Thymus (tissue), 11 donors: Measurements from ENCODE around the gene RAB37. TPM values are rescaled to one million over a fixed set of nuclear protein-coding genes. Genes with fewer than 3 reads are reported as not detected.

Experiments
- DNase-seq, 9 donors: peaks; one replicate each; pipeline ENCODE4 v3.0.0-alpha.2; 2013; ENCODE audit warnings: low spot score in 9 of 9, low read depth in 6 of 9, missing footprints in 1 of 9
- H3K27ac ChIP-seq, 2 donors: one replicate each; pipeline ENCODE4 v1.5.1; 2013; ENCODE audit warnings: control low read depth in 1 of 2, low read depth in 1 of 2, low read length in 1 of 2, mild to moderate bottlenecking in 1 of 2, moderate library complexity in 1 of 2
- H3K27me3 ChIP-seq, 2 donors: one replicate each; pipeline ENCODE4 v1.5.1; 2013; ENCODE audit warnings: low read length in 1 of 2; ENCODE audit not compliant: control insufficient read depth in 2 of 2, insufficient read depth in 1 of 2
- H3K36me3 ChIP-seq, 2 donors: one replicate each; pipeline ENCODE4 v1.5.1; 2013; ENCODE audit warnings: low read length in 1 of 2, mild to moderate bottlenecking in 1 of 2, moderate library complexity in 1 of 2; ENCODE audit not compliant: control insufficient read depth in 2 of 2, insufficient read depth in 2 of 2
- H3K4me1 ChIP-seq, 2 donors: one replicate each; pipeline ENCODE4 v1.5.1; 2013; ENCODE audit warnings: low read length in 2 of 2; ENCODE audit not compliant: control insufficient read depth in 2 of 2, insufficient read depth in 2 of 2
- H3K4me3 ChIP-seq, 2 donors: one replicate each; pipeline ENCODE4 v1.5.1; 2013; ENCODE audit warnings: low read length in 2 of 2, control low read depth in 1 of 2, mild to moderate bottlenecking in 1 of 2
- H3K9me3 ChIP-seq, 2 donors: one replicate each; pipeline ENCODE4 v1.5.1; 2013; ENCODE audit warnings: low read length in 1 of 2, mild to moderate bottlenecking in 1 of 2; ENCODE audit not compliant: control insufficient read depth in 2 of 2, insufficient read depth in 1 of 2
- WGBS: extraction: QIAGEN DNeasy Blood & Tissue Kit; methylation state at CpG from one replicate; pipeline ENCODE4 v1.1.7; 2013; 5-methylcytosine and 5-hydroxymethylcytosine counted together
- polyA plus RNA-seq: library from polyadenylated mRNA; stranded (reverse); fragments of 200-250 nt; gene quantifications from one replicate; pipeline ENCODE4 v1.2.3, GENCODE V29; 2013
- total RNA-seq: library from RNA; stranded (reverse); fragments of 120-200 nt; gene quantifications from one replicate; pipeline ENCODE4 v1.2.4, GENCODE V29; 2013
- donor health status: healthy.

Gene RAB37
- total and polyA plus RNA-seq, 2 donors: 19.9 to 29.3 TPM

GRCh38 chr17:74775409-74776043 is 38.5 kb downstream of the RAB37 start:
- Histone ChIP-seq H3K36me3 (peaks cover 30% of the 10 kb centered on the region in 2 donors), H3K9me3 (no peaks in the 10 kb centered on the region), H3K4me3 (peak overlapping the region; percentile 68 to 81), H3K4me1 (peaks cover 15 to 38% of the 10 kb centered on the region in 2 donors), H3K27ac (peak overlapping the region in 1 of 2 donors; percentile 58), H3K27me3 (no peaks in the 10 kb centered on the region)
- DNase-seq: peak in 1 of 9 donors; percentile 22
- 41% methylated on average over 12 of the region's 12 CpGs for WGBS

GRCh38 chr17:74776044-74776962 is 39.2 kb downstream of the RAB37 start, which contains the start of gene NAT9:
Gene NAT9 (minus strand): TSS chr17:74776345. CDS start chr17:74775698, 647 bp downstream.
- WGBS: 1% methylated on average over 64 of the region's 64 CpGs
- peak; percentile 71 to 98 (median 95) for DNase-seq
- H3K9me3 ChIP-seq: no peaks in the 10 kb centered on the region
- H3K4me1 ChIP-seq: peaks cover 15 to 40% of the 10 kb centered on the region in 2 donors
- H3K27me3 ChIP-seq: no peaks in the 10 kb centered on the region
- H3K36me3 ChIP-seq: peaks cover 24 to 30% of the 10 kb centered on the region in 2 donors
- H3K4me3 ChIP-seq: peak within 1 kb of the TSS; percentile 68 to 81
- H3K27ac ChIP-seq: peak within 1 kb of the TSS; percentile 30 to 58

GRCh38 chr17:74776990-74777389 is 39.9 kb downstream of the RAB37 start:
- Histone ChIP-seq H3K27me3 (no peaks in the 10 kb centered on the region), H3K4me1 (peaks cover 15 to 44% of the 10 kb centered on the region in 2 donors), H3K36me3 (peaks cover 17 to 29% of the 10 kb centered on the region in 2 donors), H3K9me3 (no peaks in the 10 kb centered on the region), H3K4me3 (peak overlapping the region; percentile 68 to 81), H3K27ac (no peak overlapping the region)
- WGBS: 50% methylated on average over 10 of the region's 10 CpGs
- DNase-seq: no peak

GRCh38 chr17:74777901-74778515 is 41.0 kb downstream of the RAB37 start:
- no peak for DNase-seq

GRCh38 chr17:74778960-74779359 is 41.9 kb downstream of the RAB37 start:
- no peak for DNase-seq
- H3K36me3 ChIP-seq: peaks cover 3 to 13% of the 10 kb centered on the region in 2 donors
- peaks cover 15 to 44% of the 10 kb centered on the region in 2 donors for H3K4me1 ChIP-seq
- 68% methylated on average over 5 of the region's 5 CpGs for WGBS
- no peaks in the 10 kb centered on the region for H3K27me3 ChIP-seq
- H3K27ac ChIP-seq: peak overlapping the region in 1 of 2 donors; percentile 17
- no peaks in the 10 kb centered on the region for H3K9me3 ChIP-seq
- no peak overlapping the region for H3K4me3 ChIP-seq

More at GRCh38 chr17:74777901-74778515, 41.0 kb downstream of the RAB37 start:
- H3K4me3 ChIP-seq: no peak overlapping the region
- no peak overlapping the region for H3K27ac ChIP-seq
- no peaks in the 10 kb centered on the region for H3K27me3 ChIP-seq
- peaks cover 15 to 44% of the 10 kb centered on the region in 2 donors for H3K4me1 ChIP-seq
- H3K9me3 ChIP-seq: no peaks in the 10 kb centered on the region
- peaks cover 10 to 19% of the 10 kb centered on the region in 2 donors for H3K36me3 ChIP-seq
- 98% methylated on average over 6 of the region's 6 CpGs for WGBS

DNA sequence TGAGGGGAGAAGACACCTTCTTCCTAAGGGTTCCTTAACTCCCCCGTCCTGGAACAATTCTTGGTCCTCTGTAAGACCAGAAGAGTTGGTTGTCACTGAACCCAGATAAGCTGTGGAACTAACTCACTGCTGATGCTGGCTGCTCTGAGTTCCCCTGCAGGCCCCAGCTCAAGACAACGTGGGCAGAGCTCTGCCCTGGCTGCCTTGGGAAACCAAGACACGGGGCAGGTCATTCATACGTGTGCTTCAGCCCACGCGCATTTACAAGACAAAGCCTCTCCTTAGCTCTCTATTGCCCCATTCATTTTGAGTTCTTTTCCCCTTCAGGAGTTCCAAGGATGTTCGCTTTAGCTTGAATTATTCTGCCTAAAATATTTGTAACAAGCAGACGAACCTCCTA is 42.4 kb downstream of the RAB37 start:
- Histone ChIP-seq H3K4me1 (peaks cover 15 to 47% of the 10 kb centered on the region in 2 donors), H3K27me3 (no peaks in the 10 kb centered on the region)

DNA sequence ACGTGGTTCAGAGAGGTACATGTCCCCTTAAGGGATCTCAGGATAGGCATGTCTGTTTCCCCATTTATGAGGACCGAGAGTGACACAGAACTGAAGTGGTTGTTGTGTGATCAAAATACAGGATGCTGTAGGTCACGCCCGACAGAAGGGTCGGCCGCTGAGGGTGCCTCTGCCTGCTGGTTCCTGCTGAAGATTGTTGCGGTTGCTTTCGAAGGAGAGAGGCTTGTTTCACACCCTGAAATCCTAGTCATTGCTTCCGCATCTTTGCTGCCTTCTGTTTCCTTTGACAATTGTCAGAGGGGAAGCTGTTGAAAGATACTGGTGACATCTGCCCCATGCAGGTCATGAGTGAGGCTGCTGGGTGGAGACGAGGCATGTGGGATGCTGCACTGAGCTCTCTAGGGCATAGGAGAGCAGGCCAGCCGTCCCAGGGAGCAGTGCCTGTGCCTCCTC is 42.9 kb downstream of the RAB37 start:
- no peak overlapping the region for H3K4me3 ChIP-seq
- DNase-seq: peak in 4 of 9 donors; percentile 58 to 85 (median 64)

More for the DNA sequence above, 42.4 kb downstream of the RAB37 start:
- Histone ChIP-seq H3K4me3 (no peak overlapping the region), H3K36me3 (peaks cover 3 to 13% of the 10 kb centered on the region in 2 donors), H3K9me3 (no peaks in the 10 kb centered on the region), H3K27ac (peak overlapping the region; percentile 22 to 79)
- WGBS: 77% methylated on average over 8 of the region's 8 CpGs
- no peak for DNase-seq

DNA sequence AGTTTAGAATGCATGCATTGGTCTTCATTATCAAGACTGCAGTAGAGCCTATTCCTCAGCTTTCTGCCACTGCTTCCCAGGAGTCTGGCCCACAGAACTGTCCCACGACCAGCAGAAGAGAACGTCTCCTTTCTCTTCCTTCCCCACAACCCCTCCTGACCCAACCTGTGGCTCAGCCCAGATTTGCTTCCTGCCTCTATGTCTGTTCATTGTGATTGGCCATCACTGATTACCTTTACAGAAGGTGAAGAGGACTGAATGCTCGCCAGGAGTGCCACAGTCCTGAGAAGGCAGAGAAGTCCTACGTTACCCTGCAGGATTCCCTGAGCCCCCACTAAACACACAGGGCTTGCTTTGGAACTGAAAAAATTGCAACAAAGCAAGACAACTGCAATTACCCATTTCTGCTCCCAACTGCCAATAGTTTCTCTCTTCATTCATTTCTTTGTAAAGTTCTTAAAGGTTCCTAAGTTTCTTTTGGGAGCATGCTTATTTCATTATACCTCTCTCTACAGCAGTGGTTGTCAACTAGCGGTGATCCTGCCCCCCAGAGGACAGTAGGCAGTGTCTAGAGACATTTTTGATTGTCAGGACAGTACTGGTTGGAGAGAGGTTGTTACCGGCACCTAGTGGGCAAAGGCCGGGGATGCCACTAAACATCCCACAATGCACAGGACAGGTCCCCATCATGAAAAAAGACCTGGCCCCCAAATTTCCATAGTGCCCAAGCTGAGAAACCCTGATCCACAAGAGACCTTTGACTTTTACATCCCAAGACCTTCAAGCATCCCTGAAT is 43.6 kb downstream of the RAB37 start:
- Histone ChIP-seq H3K27ac (peak overlapping the region in 1 of 2 donors; percentile 79), H3K4me3 (no peak overlapping the region)
- 67% methylated on average over 7 of the region's 7 CpGs for WGBS

More for the DNA sequence above, 42.9 kb downstream of the RAB37 start:
- Histone ChIP-seq H3K27ac (peak overlapping the region; percentile 22 to 79), H3K27me3 (no peaks in the 10 kb centered on the region), H3K4me1 (peaks cover 15 to 52% of the 10 kb centered on the region in 2 donors), H3K36me3 (peaks cover 3 to 13% of the 10 kb centered on the region in 2 donors), H3K9me3 (no peaks in the 10 kb centered on the region)
- 54% methylated on average over 11 of the region's 11 CpGs for WGBS

More for the DNA sequence above, 43.6 kb downstream of the RAB37 start:
- no peaks in the 10 kb centered on the region for H3K9me3 ChIP-seq
- H3K36me3 ChIP-seq: peaks cover 3 to 17% of the 10 kb centered on the region in 2 donors
- DNase-seq: peak in 1 of 9 donors; percentile 41
- no peaks in the 10 kb centered on the region for H3K27me3 ChIP-seq
- H3K4me1 ChIP-seq: peaks cover 10 to 52% of the 10 kb centered on the region in 2 donors
